GM12864 (cell line): Measurements from ENCODE around the gene KIFBP.

ENCODE experiments used
- DNase-seq: peaks from one replicate; pipeline ENCODE4 v3.0.0-alpha.2; 2011; ENCODE audit warnings: low read depth
- H3K4me3 ChIP-seq: 2 replicates; pipeline ENCODE4 v1.5.1; 2011; ENCODE audit warnings: mild to moderate bottlenecking, low read depth, low read length, control low read depth
- CTCF ChIP-seq: IDR thresholded peaks from 2 replicates; pipeline ENCODE4 v1.5.1; 2011; ENCODE audit warnings: low read depth, mild to moderate bottlenecking, moderate library complexity, low read length, control low read depth, inconsistent platforms; ENCODE audit errors: missing control alignments

Gene KIFBP

DNA sequence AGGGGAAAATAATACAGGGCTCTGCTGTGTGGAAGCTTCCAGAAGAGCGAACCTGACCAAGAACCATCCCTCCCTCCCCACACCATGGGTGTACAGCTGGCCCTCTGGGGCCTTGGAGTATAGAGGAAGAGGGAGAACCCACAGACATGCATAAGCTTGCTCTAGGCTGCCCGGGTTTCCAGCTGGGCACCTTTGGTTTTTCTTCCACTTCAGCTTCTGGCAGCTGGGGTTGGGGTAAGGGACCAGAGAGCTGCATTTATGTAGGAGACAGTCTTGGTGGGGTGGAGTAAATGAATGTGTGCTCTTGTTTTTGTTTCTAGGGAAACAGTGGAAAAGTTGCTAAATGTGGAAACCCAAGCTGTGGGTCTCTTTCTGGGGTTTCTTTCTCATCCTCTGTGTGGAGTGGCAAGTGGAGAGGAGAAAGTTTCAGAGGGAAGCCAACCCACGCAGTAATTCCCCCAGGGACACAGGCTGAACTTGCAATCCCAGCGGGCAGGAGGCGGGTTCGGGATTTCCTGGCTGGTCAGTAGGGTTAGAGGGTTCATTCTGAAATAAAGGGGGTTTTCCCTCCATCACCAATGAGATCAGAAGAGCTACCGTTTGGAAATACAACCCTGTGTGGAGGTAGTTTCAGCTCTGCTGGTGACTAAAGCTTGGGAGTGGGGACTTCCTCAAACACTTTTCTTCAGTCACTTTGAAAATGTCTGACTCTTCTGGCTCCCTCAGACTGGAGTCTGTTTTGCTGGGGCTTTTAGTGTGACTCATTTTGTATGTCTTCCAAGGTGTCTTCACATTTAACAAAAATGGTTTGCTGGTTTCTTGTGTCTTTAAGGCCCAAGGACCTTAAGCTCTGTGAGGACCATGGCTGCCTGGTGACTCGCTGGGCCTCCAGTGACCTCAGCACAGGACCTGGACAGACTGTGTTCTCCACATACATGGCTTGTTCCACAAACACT, 77.1 kb downstream of the KIFBP start:
- no peak overlapping the region; the same call in 1 of the 2 replicates for H3K4me3 ChIP-seq
- no peak for TF ChIP-seq CTCF
- no peak for DNase-seq
